ENCODE data around the gene ARHGAP40.

The ARHGAP40 gene

GRCh38 chr20:38601216-38602184 is at the start of gene ARHGAP40:
ARHGAP40 (plus strand) TSS chr20:38601809.
- no peak for DNase-seq

- no peak for DNase-seq
These were observed 46.6 kb upstream of the ARHGAP40 start for GRCh38 chr20:38554986-38555385.

GRCh38 chr20:38555395-38555794 is 46.2 kb upstream of the ARHGAP40 start:
- no peak for DNase-seq

GRCh38 chr20:38557174-38557573 is 44.4 kb upstream of the ARHGAP40 start:
- no peak for DNase-seq

GRCh38 chr20:38558596-38559360 is 42.8 kb upstream of the ARHGAP40 start:
- DNase-seq, result no peak

GRCh38 chr20:38559764-38560163 is 41.8 kb upstream of the ARHGAP40 start:
- no peak for DNase-seq

GRCh38 chr20:38563802-38564431 is 37.7 kb upstream of the ARHGAP40 start:
- DNase-seq, result no peak

- no peak for DNase-seq
These were observed 36.9 kb upstream of the ARHGAP40 start for GRCh38 chr20:38564680-38565079.

GRCh38 chr20:38566036-38566598 is 35.5 kb upstream of the ARHGAP40 start:
- no peak for DNase-seq

GRCh38 chr20:38569747-38570525 is 31.7 kb upstream of the ARHGAP40 start:
- no peak for DNase-seq

- no peak for DNase-seq
These were observed 28.2 kb upstream of the ARHGAP40 start for GRCh38 chr20:38573413-38573812.

GRCh38 chr20:38579219-38579910 is 22.2 kb upstream of the ARHGAP40 start:
- no peak for DNase-seq

- DNase-seq, result no peak
These were observed 21.7 kb upstream of the ARHGAP40 start for GRCh38 chr20:38579921-38580320.

- no peak for DNase-seq
These were observed 20.6 kb upstream of the ARHGAP40 start, which contains the start of gene ADIG for GRCh38 chr20:38581013-38581412. ADIG (plus strand) TSS chr20:38581197; CDS start chr20:38581251, 54 bp downstream.

- DNase-seq, result no peak
These were observed 19.7 kb upstream of the ARHGAP40 start for GRCh38 chr20:38581830-38582358.

GRCh38 chr20:38583306-38583705 is 18.3 kb upstream of the ARHGAP40 start:
- no peak for DNase-seq

- no peak for DNase-seq
These were observed 17.4 kb upstream of the ARHGAP40 start for GRCh38 chr20:38584099-38584763.

- DNase-seq, result no peak
These were observed 16.0 kb upstream of the ARHGAP40 start for GRCh38 chr20:38585404-38586180.

- DNase-seq, result no peak
These were observed 15.5 kb upstream of the ARHGAP40 start for GRCh38 chr20:38586181-38586525.

- no peak for DNase-seq
These were observed 13.3 kb upstream of the ARHGAP40 start for GRCh38 chr20:38588303-38588702.

All from T1000 (cell line).